NCI-H2171 treated with DMSO at 0.1 percent for 48 hours (cell line): ENCODE results near the gene HOXA10.

ENCODE experiments used
- DNase-seq: peaks from one replicate; lab custom pipeline; 2025; lab: John Stamatoyannopoulos, UW

The HOXA10 gene

GRCh38 chr7:27203964-27204594 lies 30.0 kb upstream of the HOXA10 start:
- DNase-seq: no peak

GRCh38 chr7:27203365-27203953 lies 29.3 kb upstream of the HOXA10 start:
- DNase-seq: no peak

GRCh38 chr7:27202862-27203134 lies 28.7 kb upstream of the HOXA10 start:
- no peak for DNase-seq

GRCh38 chr7:27202018-27202861 lies 28.1 kb upstream of the HOXA10 start:
- no peak for DNase-seq

- no peak for DNase-seq
These were observed 27.5 kb upstream of the HOXA10 start for GRCh38 chr7:27201580-27202017.

GRCh38 chr7:27200761-27201579 lies 26.9 kb upstream of the HOXA10 start:
- DNase-seq: peak; percentile 9

GRCh38 chr7:27199849-27200760 lies 26.0 kb upstream of the HOXA10 start, which contains the start of gene HOXA13:
TSS of gene HOXA13 (minus strand) at chr7:27200091. CDS start at chr7:27200077, 14 bp downstream.
- DNase-seq: peak; percentile 67

- peak; percentile 57 for DNase-seq
These were observed 25.0 kb upstream of the HOXA10 start for GRCh38 chr7:27198871-27199801.

- DNase-seq: no peak
These were observed 24.2 kb upstream of the HOXA10 start for GRCh38 chr7:27198138-27198841.

- DNase-seq: no peak
These were observed 23.3 kb upstream of the HOXA10 start for GRCh38 chr7:27197137-27198042.

GRCh38 chr7:27196287-27196767 lies 22.2 kb upstream of the HOXA10 start:
- peak; percentile 72 for DNase-seq

- no peak for DNase-seq
These were observed 20.7 kb upstream of the HOXA10 start for GRCh38 chr7:27194686-27195379.

- DNase-seq: no peak
These were observed 19.9 kb upstream of the HOXA10 start for GRCh38 chr7:27194002-27194352.

GRCh38 chr7:27193335-27194001 lies 19.3 kb upstream of the HOXA10 start:
- DNase-seq: no peak

GRCh38 chr7:27192546-27193334 lies 18.6 kb upstream of the HOXA10 start:
- no peak for DNase-seq

- DNase-seq: no peak
These were observed 17.9 kb upstream of the HOXA10 start for GRCh38 chr7:27191833-27192545.
